ENCODE data around the gene KIF1B. TPM values are rescaled to one million over a fixed set of nuclear protein-coding genes. Genes with fewer than 3 reads are reported as not detected.

KIF1B gene
- total RNA-seq, 1 donor from 2014 or later = 18.2 TPM

GRCh38 chr1:10288029-10288615 is 77.8 kb downstream of the KIF1B start:
- Histone ChIP-seq H3K27me3 (ENCODE audit: control insufficient read depth, insufficient read depth, low read length) (no peaks in the 10 kb centered on the region), H3K4me3 (ENCODE audit: low read depth, low read length) (no peak overlapping the region), H3K36me3 (ENCODE audit: control insufficient read depth, insufficient read depth, low read length) (peaks cover 9% of the 10 kb centered on the region)
- no peak for TF ChIP-seq CTCF (IDR thresholded peaks at IDR 0.05; ENCODE audit: insufficient read depth, low read length, severe bottlenecking)
- FAIRE-seq (no peak), DNase-seq (ENCODE audit: low read depth) (no peak)

GRCh38 chr1:10291705-10292104 is 81.3 kb downstream of the KIF1B start:
- H3K36me3 ChIP-seq (ENCODE audit: control insufficient read depth, insufficient read depth, low read length) = peaks cover 12% of the 10 kb centered on the region
- FAIRE-seq = no peak
- no peak overlapping the region for H3K4me3 ChIP-seq (ENCODE audit: low read depth, low read length)
- no peaks in the 10 kb centered on the region for H3K27me3 ChIP-seq (ENCODE audit: control insufficient read depth, insufficient read depth, low read length)
- DNase-seq (ENCODE audit: low read depth) = no peak
- TF ChIP-seq CTCF (IDR thresholded peaks at IDR 0.05; ENCODE audit: insufficient read depth, low read length, severe bottlenecking) = no peak

DNA sequence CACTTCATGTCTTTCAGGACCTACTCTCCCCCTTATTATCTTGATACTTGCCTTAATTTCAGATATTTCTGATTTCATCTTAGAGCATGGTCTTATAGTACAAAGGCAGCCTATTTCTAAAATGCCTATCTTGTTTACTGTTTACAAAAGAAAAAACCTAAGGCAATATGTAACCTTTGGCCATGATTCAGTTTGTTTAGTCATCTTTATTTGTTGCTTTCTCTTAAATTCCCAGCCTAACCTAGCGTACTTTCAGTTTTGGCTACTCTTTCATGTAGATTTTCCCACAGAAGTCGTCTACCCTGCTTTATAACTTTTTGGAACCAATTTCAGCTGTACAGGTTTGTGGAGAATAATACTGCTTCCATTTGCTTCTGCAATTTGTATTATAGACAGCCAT is 81.8 kb downstream of the KIF1B start:
- Histone ChIP-seq H3K27me3 (ENCODE audit: control insufficient read depth, insufficient read depth, low read length) (no peaks in the 10 kb centered on the region), H3K4me3 (ENCODE audit: low read depth, low read length) (no peak overlapping the region), H3K36me3 (ENCODE audit: control insufficient read depth, insufficient read depth, low read length) (peaks cover 12% of the 10 kb centered on the region)
- TF ChIP-seq CTCF (IDR thresholded peaks at IDR 0.05; ENCODE audit: insufficient read depth, low read length, severe bottlenecking) = no peak
- no peak for FAIRE-seq
- DNase-seq (ENCODE audit: low read depth) = no peak

GRCh38 chr1:10295481-10296085 is 85.2 kb downstream of the KIF1B start:
- no peak for TF ChIP-seq CTCF (IDR thresholded peaks at IDR 0.05; ENCODE audit: insufficient read depth, low read length, severe bottlenecking)
- Histone ChIP-seq H3K27me3 (ENCODE audit: control insufficient read depth, insufficient read depth, low read length) (no peaks in the 10 kb centered on the region), H3K4me3 (ENCODE audit: low read depth, low read length) (no peak overlapping the region), H3K36me3 (ENCODE audit: control insufficient read depth, insufficient read depth, low read length) (peaks cover 12% of the 10 kb centered on the region)
- FAIRE-seq (no peak), DNase-seq (ENCODE audit: low read depth) (no peak)

- TF ChIP-seq CTCF (IDR thresholded peaks at IDR 0.05; ENCODE audit: insufficient read depth, low read length, severe bottlenecking) = no peak
Observed at GRCh38 chr1:10299151-10299550, 88.8 kb downstream of the KIF1B start.

DNA sequence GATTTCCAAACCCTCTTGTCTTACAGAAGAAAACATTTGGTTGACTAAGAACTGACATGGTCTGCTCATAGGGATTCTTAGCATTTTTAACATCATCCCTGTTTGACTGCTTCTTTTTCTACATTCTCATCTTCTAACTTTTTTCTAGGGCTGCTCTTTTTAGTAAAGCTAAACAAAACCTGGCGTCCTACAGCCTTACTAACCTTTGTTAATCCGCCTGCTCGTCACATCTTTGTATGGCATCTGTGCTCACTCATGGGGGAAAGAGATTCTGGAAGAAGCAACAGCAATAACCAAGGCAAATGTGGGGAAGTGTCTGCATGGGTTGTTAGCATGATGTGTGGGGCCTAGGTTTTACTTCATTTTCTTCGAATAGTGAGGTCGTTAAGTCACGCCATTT is 92.0 kb downstream of the KIF1B start:
- Histone ChIP-seq H3K27me3 (ENCODE audit: control insufficient read depth, insufficient read depth, low read length) (no peaks in the 10 kb centered on the region), H3K4me3 (ENCODE audit: low read depth, low read length) (no peak overlapping the region), H3K36me3 (ENCODE audit: control insufficient read depth, insufficient read depth, low read length) (peaks cover 11% of the 10 kb centered on the region)
- no peak for TF ChIP-seq CTCF (IDR thresholded peaks at IDR 0.05; ENCODE audit: insufficient read depth, low read length, severe bottlenecking)
- DNase-seq (ENCODE audit: low read depth) = no peak
- FAIRE-seq = no peak

More at GRCh38 chr1:10299151-10299550, 88.8 kb downstream of the KIF1B start:
- H3K27me3 ChIP-seq (ENCODE audit: control insufficient read depth, insufficient read depth, low read length) = no peaks in the 10 kb centered on the region
- H3K36me3 ChIP-seq (ENCODE audit: control insufficient read depth, insufficient read depth, low read length) = peaks cover 17% of the 10 kb centered on the region
- H3K4me3 ChIP-seq (ENCODE audit: low read depth, low read length) = no peak overlapping the region
- no peak for FAIRE-seq
- no peak for DNase-seq (ENCODE audit: low read depth)
